GM19395 (cell line): ENCODE results near the gene GPR119.
"Not testable (repeated sequence)": the region's sequence is repeated elsewhere in the genome, so short reads cannot be mapped to it uniquely, and the experiment has no call there.

ENCODE experiments used
- ATAC-seq: cut with Tn5 transposase; IDR thresholded peaks from one replicate; pipeline ENCODE4 v1.9.1; 2021; ENCODE audit warnings: mild to moderate bottlenecking, moderate library complexity; ENCODE audit not compliant: unreplicated experiment

GPR119 gene

GRCh38 chrX:130339408-130340222, 45.9 kb downstream of the GPR119 start, which contains the start of gene SLC25A14:
TSS of gene SLC25A14 (plus strand) at chrX:130339919. CDS start at chrX:130340279, 360 bp downstream.
- ATAC-seq, result peak; percentile 97

GRCh38 chrX:130338869-130339268, 46.6 kb downstream of the GPR119 start:
- ATAC-seq, result not testable (repeated sequence)

- no peak for ATAC-seq
Measured at GRCh38 chrX:130336531-130336930, 48.9 kb downstream of the GPR119 start.
